ENCODE data around the gene FAM114A1. TPM values are rescaled to one million over a fixed set of nuclear protein-coding genes. Genes with fewer than 3 reads are reported as not detected.
"Not testable (repeated sequence)": the region's sequence is repeated elsewhere in the genome, so short reads cannot be mapped to it uniquely, and the experiment has no call there.

FAM114A1 gene
- polyA plus RNA-seq, 1 donor = 37.5 TPM

DNA sequence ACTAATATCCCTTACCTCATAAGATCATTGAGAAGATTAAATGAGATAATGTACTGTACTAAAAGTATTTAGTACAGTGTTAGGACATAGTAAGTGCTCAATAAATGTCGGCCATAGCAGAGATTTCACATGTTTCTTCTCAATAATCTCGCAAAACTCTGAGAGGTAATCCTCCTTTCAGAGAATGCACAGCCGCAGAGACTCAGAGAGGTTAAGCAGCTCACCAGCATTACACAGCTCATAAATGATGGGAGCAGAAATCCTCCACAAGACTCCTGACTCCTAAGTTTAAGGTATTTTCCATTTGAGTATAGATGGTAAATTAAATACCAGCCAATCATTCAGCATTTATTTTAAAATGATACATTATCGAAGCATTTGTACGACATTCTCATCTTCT is 34.6 kb downstream of the FAM114A1 start:
- no peak for DNase-seq

DNA sequence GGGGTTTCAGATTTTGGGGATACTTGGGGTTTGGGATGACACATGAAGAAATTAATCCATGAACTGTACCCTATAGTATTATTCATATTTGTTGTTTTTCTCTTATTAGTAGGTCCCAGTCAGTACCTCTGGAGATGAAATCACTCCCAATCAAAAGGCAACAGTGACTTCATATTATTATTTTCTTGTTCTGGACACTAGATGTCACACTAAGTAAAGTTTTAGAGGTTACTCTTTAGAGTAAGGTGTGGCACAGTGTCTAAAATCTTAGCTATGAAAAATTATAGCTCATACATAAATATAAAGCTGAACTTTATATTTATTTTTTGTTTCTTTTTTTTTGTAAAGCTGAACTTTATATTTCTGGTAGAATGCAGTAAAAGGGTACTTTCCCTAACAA is 35.1 kb downstream of the FAM114A1 start:
- no peak for DNase-seq

GRCh38 chr4:38904090-38904666 is 36.6 kb downstream of the FAM114A1 start:
- DNase-seq = no peak

- no peak for DNase-seq
Observed at GRCh38 chr4:38904682-38905081, 37.1 kb downstream of the FAM114A1 start.

DNA sequence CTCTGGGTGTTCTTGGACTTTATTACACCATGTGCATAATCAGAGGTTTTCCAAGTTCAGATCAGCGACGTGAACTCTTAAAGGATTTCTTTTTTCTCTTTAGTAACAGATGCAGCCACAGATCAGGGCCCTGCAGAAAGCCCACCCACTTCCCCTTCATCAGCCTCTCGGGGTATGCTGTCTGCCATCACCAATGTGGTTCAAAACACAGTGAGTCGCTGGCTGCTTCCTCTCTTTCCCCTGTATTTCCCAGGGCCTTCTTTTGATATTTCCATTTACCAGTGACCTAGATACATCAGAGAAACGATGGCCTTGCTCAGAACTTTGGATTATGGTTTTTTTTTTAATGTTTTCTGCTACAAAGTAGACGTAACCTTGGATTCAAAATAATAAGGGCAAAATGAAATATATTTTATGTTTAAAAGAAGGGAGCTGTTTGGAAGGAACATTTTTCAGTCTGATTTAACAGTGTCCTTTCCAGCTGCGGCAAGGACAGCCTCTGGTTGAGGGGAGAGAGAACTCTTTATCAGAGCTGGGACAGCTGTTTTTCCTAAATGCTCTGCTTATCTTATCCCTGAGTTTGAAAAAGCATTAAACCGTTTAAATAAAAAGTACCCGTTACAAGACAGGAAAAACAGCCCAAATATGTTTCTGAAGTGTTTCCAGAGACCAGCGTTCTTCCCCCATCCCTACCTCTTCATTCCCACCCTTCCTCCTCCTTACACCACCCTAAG is 38.2 kb downstream of the FAM114A1 start:
- no peak for DNase-seq

GRCh38 chr4:38907696-38908270 is 40.2 kb downstream of the FAM114A1 start:
- no peak for DNase-seq

DNA sequence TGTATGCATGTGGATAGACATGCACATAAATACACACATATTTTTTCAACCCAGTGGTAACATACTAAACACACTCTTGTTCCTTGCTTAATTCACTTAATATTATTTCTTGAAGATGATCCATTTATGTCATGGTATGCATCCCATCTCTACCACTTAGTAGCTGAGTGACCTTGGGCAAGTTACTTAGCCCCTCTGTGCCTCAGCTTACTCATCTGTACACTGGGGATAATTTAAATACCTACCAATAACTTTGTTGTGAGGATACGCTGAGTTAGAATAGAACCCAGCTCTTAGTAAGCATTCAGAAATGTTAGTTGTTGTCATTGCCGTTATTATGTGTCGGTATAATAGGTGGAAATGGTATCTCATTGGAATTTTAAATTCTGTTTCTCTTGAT is 41.4 kb downstream of the FAM114A1 start:
- no peak for DNase-seq

GRCh38 chr4:38911257-38911656 is 43.7 kb downstream of the FAM114A1 start:
- DNase-seq = no peak

GRCh38 chr4:38914854-38915253 is 47.2 kb downstream of the FAM114A1 start:
- no peak for DNase-seq

DNA sequence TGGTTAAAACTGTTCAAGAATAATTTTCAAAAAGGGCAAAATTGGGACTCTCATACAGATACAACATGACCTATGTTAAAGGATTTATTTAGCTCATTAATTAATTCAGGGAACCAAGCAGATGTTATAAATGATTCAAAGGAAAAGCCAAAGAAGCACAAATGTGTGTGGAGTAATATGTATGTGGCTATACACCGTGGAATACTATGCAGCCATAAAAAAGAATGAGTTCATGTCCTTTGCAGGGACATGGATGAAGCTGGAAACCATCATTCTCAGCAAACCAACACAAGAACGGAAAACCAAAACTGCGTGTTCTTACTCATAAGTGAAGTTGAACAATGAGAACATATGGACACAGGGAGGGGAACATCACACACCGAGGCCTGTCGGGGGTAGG is 48.7 kb downstream of the FAM114A1 start:
- not testable (repeated sequence) for DNase-seq

DNA sequence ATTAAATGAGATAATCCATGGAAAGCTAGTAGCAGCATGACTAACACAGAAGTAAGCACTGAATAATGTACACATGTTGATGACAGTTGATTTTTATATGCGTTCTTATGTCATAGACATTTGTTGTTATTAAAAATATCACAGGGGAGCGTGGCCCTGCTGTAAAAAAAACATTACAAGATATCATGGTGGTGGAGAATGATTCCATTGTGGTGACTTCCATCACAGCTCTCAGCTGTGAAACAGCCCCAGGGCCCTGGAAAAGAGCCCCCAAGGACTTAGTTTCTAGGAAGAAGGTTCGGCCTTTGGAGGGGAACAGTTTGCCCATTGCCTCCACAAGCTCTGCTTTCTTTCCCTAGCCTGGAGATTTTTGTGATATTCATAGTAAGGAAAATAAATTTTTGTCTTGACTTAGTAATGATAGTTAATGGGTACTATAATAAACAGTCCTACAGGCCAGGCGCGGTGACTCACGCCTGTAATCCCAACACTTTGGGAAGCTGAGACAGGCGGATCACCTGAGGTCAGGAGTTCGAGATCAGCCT is 49.9 kb downstream of the FAM114A1 start:
- DNase-seq = no peak

DNA sequence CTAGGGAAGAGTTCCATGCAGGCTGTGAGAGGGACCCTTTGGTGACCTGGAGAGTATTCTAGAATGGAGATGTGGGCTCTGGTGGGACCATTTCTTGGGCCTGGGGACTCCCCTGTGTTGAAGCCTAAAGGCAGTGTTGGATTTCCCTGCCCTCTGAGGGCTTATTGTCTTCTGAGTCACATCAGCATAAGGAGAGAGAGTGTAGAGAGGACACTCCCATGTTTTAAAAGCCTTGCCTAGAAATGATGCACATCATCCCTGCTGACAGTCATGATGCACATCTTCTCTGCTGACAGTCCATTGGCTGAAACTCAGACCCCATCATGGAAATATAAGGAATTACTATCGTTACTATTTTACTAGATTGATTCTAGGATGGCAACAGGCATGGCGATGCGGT is 51.9 kb downstream of the FAM114A1 start:
- DNase-seq = no peak

GRCh38 chr4:38920186-38920585 is 52.6 kb downstream of the FAM114A1 start:
- no peak for DNase-seq

- DNase-seq = no peak
Observed at GRCh38 chr4:38920677-38921076, 53.1 kb downstream of the FAM114A1 start.

GRCh38 chr4:38921151-38921550 is 53.5 kb downstream of the FAM114A1 start:
- no peak for DNase-seq

DNA sequence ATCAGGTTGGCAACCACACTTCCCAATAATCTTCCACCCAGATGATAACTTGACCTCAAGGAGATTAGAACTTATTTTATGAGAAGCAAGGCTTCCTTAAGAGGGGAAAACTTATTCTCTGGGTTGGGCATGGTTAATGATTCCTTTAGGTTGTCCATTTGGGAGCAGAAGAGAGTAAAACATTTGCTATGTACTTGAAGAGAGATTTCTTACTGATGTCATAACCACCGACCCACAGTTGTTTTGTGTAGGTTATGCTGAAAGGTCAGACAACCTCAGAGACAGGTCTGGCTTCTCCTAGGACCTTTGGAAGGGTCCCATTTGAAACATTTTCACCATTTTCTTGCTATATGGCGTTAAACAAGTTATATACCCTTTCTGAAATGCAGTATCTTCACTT is 56.1 kb downstream of the FAM114A1 start:
- no peak for DNase-seq

- DNase-seq = no peak
Observed at GRCh38 chr4:38924353-38924752, 56.7 kb downstream of the FAM114A1 start.

DNA sequence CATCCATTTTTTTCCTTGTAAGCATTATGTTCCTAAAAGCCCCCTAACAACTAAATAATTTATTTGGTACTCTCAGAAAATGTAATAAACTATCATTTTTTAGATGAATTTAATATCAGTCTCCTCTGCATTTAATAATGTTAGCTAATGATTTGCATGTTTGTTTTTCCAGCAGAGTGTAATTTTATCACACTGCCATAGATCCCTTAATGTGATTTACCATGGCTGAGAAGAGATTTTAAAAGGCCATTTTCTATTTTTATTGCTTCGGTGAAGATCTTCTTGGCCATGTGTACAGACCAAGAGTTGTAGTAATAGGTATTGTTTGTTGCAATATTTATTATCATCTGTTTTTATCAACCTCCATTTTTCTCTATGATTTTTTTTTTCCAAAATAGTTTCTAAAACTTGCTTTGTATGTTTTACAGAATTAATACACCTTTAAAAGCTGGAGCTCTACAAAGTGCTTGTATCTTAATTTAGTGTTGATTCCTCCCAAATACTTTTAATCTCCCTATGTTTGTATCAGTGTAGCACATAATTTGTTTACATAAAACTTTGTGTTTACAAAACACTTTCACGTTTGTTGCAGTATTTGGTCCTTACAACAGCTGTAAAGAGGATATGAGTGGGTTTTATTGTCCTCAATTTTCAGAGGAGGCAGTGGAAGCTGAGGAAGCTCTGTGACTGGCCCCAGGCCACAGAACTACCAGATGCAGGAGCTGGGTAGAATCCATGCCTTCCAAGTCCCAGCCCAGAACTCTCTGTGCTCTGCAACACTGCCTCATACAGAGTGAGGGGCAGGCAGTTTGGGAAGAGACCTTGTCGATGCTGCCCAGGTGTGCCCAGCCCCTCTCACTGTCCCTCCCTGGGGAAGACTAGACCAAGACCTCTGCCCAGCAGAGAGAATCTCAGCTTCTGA is 58.1 kb downstream of the FAM114A1 start:
- DNase-seq = no peak

DNA sequence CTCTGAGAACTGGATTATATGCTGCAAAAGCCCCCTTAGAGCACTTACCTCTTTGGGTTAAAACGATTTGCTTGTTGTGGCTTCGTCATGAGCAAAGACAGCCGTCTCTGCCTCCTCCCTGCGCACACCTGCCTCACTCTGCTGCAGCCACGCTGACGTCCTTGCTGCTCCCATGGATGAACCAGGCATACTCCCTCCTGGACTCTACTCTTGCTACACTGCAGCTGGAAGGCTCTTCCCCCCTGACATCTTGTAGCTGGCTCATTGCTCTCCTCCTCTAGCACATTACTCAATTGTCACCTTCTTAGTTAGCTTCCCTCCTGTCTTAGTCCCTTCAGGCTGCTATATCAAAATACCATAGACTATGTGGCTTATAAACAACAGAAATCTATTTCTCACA is 59.3 kb downstream of the FAM114A1 start:
- no peak for DNase-seq

DNA sequence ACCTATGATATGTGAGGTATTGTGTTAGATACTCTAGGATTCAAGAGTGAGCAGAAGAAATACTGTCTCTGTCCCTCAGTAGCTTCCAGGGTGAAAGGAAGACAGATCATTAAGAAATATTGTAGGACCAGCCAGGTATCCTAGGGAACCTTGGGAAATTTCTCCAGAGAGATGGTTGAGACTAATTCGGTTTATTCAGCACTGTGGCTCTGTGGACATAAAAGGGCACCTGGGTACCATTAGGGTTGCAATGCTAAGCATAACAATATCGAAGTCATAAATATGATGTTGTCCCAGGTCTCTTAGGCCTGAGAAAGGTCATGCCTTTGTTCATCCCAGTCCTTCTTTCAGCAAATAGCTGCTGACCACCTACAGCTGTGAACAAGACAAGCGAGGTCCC is 61.0 kb downstream of the FAM114A1 start:
- no peak for DNase-seq

- DNase-seq = no peak
Observed at GRCh38 chr4:38928974-38929373, 61.4 kb downstream of the FAM114A1 start.

DNA sequence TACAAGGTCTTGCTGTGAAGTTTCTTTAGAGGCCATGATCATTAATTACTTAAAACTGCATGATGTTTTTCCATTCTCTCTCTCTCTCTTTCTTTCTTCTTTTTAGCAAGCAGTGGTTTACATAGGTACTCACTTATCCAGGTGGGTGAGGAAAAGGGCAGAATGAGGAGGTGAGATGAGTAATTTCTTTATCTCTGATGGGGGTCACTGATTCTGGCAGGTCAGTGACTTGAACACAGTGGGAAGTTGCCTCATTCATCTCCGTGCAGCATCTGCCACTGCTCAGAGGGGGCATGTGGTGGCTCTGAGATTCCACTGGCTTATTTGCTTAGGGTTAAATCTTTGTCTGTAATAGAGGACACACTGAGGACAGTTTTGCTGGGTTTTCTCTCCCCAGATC is 62.6 kb downstream of the FAM114A1 start:
- no peak for DNase-seq

Measured in left kidney (tissue), 2 donors.